EL (cell line): ENCODE measurements around the gene NPPA.
A peak's percentile ranks its signal among the peaks of the same experiment; 100 is the strongest.

ENCODE experiments used
- DNase-seq: peaks from one replicate; pipeline ENCODE4 v3.0.0-alpha.2; 2016

The NPPA gene

GRCh38 chr1:11873395-11874257, 26.0 kb upstream of the NPPA start:
- no peak for DNase-seq

- DNase-seq = no peak
Observed at GRCh38 chr1:11872545-11872944, 25.0 kb upstream of the NPPA start.

- no peak for DNase-seq
Observed at GRCh38 chr1:11869650-11870207, 22.1 kb upstream of the NPPA start.

- no peak for DNase-seq
Observed at GRCh38 chr1:11869104-11869503, 21.5 kb upstream of the NPPA start.

GRCh38 chr1:11868331-11868980, 20.9 kb upstream of the NPPA start:
- DNase-seq = no peak

- peak; percentile 54 for DNase-seq
Observed at GRCh38 chr1:11862890-11863289, 15.3 kb upstream of the NPPA start.

- no peak for DNase-seq
Observed at GRCh38 chr1:11860587-11860986, 13.0 kb upstream of the NPPA start.

GRCh38 chr1:11860083-11860482, 12.5 kb upstream of the NPPA start:
- DNase-seq = no peak

GRCh38 chr1:11858968-11859871, 11.6 kb upstream of the NPPA start:
- peak; percentile 74 for DNase-seq

GRCh38 chr1:11858613-11858967, 11.0 kb upstream of the NPPA start, which contains the start of gene NPPB:
Gene NPPB (minus strand): TSS chr1:11858945. CDS start chr1:11858833, 112 bp downstream.
- no peak for DNase-seq

GRCh38 chr1:11858158-11858557, 10.6 kb upstream of the NPPA start:
- no peak for DNase-seq

GRCh38 chr1:11857164-11857851, 9.7 kb upstream of the NPPA start:
- DNase-seq = no peak

- DNase-seq = no peak
Observed at GRCh38 chr1:11856698-11857097, 9.1 kb upstream of the NPPA start.

- no peak for DNase-seq
Observed at GRCh38 chr1:11855430-11855829, 7.8 kb upstream of the NPPA start.

- DNase-seq = no peak
Observed at GRCh38 chr1:11854519-11854918, 6.9 kb upstream of the NPPA start.

GRCh38 chr1:11851180-11851579, 3.6 kb upstream of the NPPA start:
- no peak for DNase-seq

- DNase-seq = no peak
Observed at GRCh38 chr1:11850156-11850555, 2.6 kb upstream of the NPPA start.

GRCh38 chr1:11848373-11848700, 754 bp upstream of the NPPA start:
- DNase-seq = no peak

GRCh38 chr1:11845641-11846335, 1.8 kb downstream of the NPPA start:
- no peak for DNase-seq

GRCh38 chr1:11842154-11843041, 5.2 kb downstream of the NPPA start:
- DNase-seq = peak; percentile 37
